IPS-NIHi11 (cell line): ENCODE results near the gene PAX7.
A peak's percentile ranks its signal among the peaks of the same experiment; 100 is the strongest.
"Not testable (repeated sequence)": the region's sequence is repeated elsewhere in the genome, so short reads cannot be mapped to it uniquely, and the experiment has no call there.

Experiments used
- DNase-seq: peaks from one replicate; pipeline ENCODE4 v3.0.0; 2012; ENCODE audit warnings: mixed read lengths, low spot score

The PAX7 gene

GRCh38 chr1:18630511-18631495 lies at the start of gene PAX7:
Gene PAX7, plus strand, starts transcription at chr1:18630846. Its CDS starts 758 bp downstream, at chr1:18631604.
- DNase-seq, result peak; percentile 76

- DNase-seq, result peak; percentile 89
Observed at GRCh38 chr1:18581420-18581880, 49.2 kb upstream of the PAX7 start.

GRCh38 chr1:18582890-18583289 lies 47.8 kb upstream of the PAX7 start:
- no peak for DNase-seq

GRCh38 chr1:18583326-18583941 lies 47.2 kb upstream of the PAX7 start:
- DNase-seq, result no peak

GRCh38 chr1:18586016-18586415 lies 44.6 kb upstream of the PAX7 start:
- not testable (repeated sequence) for DNase-seq

GRCh38 chr1:18588093-18588492 lies 42.6 kb upstream of the PAX7 start:
- no peak for DNase-seq

GRCh38 chr1:18592368-18592767 lies 38.3 kb upstream of the PAX7 start:
- no peak for DNase-seq

GRCh38 chr1:18597160-18598042 lies 33.2 kb upstream of the PAX7 start:
- peak; percentile 80 for DNase-seq

GRCh38 chr1:18599086-18599485 lies 31.6 kb upstream of the PAX7 start:
- no peak for DNase-seq

- DNase-seq, result no peak
Observed at GRCh38 chr1:18599704-18600103, 30.9 kb upstream of the PAX7 start.

GRCh38 chr1:18602533-18603211 lies 28.0 kb upstream of the PAX7 start:
- DNase-seq, result no peak

- DNase-seq, result no peak
Observed at GRCh38 chr1:18603212-18603852, 27.3 kb upstream of the PAX7 start.

GRCh38 chr1:18606443-18607288 lies 24.0 kb upstream of the PAX7 start:
- no peak for DNase-seq

GRCh38 chr1:18607289-18607760 lies 23.3 kb upstream of the PAX7 start:
- DNase-seq, result no peak

GRCh38 chr1:18608534-18608933 lies 22.1 kb upstream of the PAX7 start:
- DNase-seq, result no peak

- no peak for DNase-seq
Observed at GRCh38 chr1:18611311-18611710, 19.3 kb upstream of the PAX7 start.

GRCh38 chr1:18612073-18612472 lies 18.6 kb upstream of the PAX7 start:
- no peak for DNase-seq

GRCh38 chr1:18614069-18614735 lies 16.4 kb upstream of the PAX7 start:
- DNase-seq, result no peak
